Upper lobe of left lung (tissue), 6 donors: Measurements from ENCODE around the gene COG7. TPM values are rescaled to one million over a fixed set of nuclear protein-coding genes. Genes with fewer than 3 reads are reported as not detected.

Source experiments
- ATAC-seq, 2 donors: fragments of 200-7000 bp; cut with Tn5 transposase; one replicate each; pipeline ENCODE4 v1.9.1; 2022; ENCODE audit warnings: mild to moderate bottlenecking in 2 of 2, moderate library complexity in 2 of 2; ENCODE audit not compliant: low FRiP score in 2 of 2
- DNase-seq, 2 donors: peaks; one replicate each; pipeline ENCODE4 v3.0.0-alpha.2; 2019 to 2020
- H3K27ac ChIP-seq, 4 donors: fragments of 200-600 bp; sonication (generic); one replicate each; pipeline ENCODE4 v1.5.1; 2016 to 2019
- H3K27me3 ChIP-seq, 4 donors: fragments of 200-600 bp; sonication (generic); one replicate each; pipeline ENCODE4 v1.5.1; 2017 to 2019
- H3K36me3 ChIP-seq, 4 donors: fragments of 200-600 bp; sonication (generic); one replicate each; pipeline ENCODE4 v1.5.1; 2016 to 2019
- H3K4me1 ChIP-seq, 4 donors: fragments of 200-600 bp; sonication (generic); one replicate each; pipeline ENCODE4 v1.5.1; 2018 to 2019
- H3K4me3 ChIP-seq, 4 donors: fragments of 200-600 bp; sonication (generic); one replicate each; pipeline ENCODE4 v1.5.1; 2017 to 2019; ENCODE audit warnings: mild to moderate bottlenecking in 2 of 4, moderate library complexity in 1 of 4
- H3K9me3 ChIP-seq, 4 donors: fragments of 200-600 bp; sonication (generic); one replicate each; pipeline ENCODE4 v1.5.1; 2018 to 2019
- CTCF ChIP-seq, 6 experiments: fragments of 450-650 bp in 4 of 6; fragments of 200-600 bp in 2 of 6; sonication (generic) in 2 of 6; IDR thresholded peaks; one replicate each; pipeline ENCODE4 v1.5.1; 2016 to 2019; ENCODE audit warnings: antibody characterized with exemption in 6 of 6
- EP300 ChIP-seq, 4 donors: sonication (generic); formaldehyde crosslinking; IDR thresholded peaks; one replicate each; pipeline ENCODE4 v1.5.1; 2017; ENCODE audit warnings: antibody characterized with exemption in 4 of 4, control low read depth in 2 of 4
- POLR2A ChIP-seq, 4 donors: fragments of 450-650 bp; IDR thresholded peaks; one replicate each; pipeline ENCODE4 v1.5.1; 2016 to 2017; ENCODE audit warnings: antibody characterized with exemption in 4 of 4, mild to moderate bottlenecking in 2 of 4
- POLR2AphosphoS5 ChIP-seq, 2 donors: sonication (generic); formaldehyde crosslinking; IDR thresholded peaks; one replicate each; pipeline ENCODE4 v1.5.1; 2017; ENCODE audit warnings: antibody characterized with exemption in 2 of 2
- WGBS, 2 donors: methylation state at CpG; one replicate each; pipeline ENCODE4 v1.1.5; 2017 to 2018; 5-methylcytosine and 5-hydroxymethylcytosine counted together
- total RNA-seq, 6 donors: library from RNA; depleted of rRNA in 4 of 6; stranded (reverse); fragments of >200 nt in 4 of 6; gene quantifications; one replicate each; pipeline versions ENCODE4 v1.1.0 to v1.2.1, GENCODE V29; 2016 to 2021
- donor health status: DM: no; HTN: no; CAD: no; lungs with moderate emphysema.
- donor health status: DM: no; HTN: yes; CAD: no; lungs with severe emphysema.

The COG7 gene
- total RNA-seq, 6 donors from 2014 or later: 16.9 to 61.8 (median 24.8) TPM

GRCh38 chr16:23348579-23349469 is 104.2 kb downstream of the COG7 start:
- DNase-seq: peak in 1 of 2 donors; percentile 34
- H3K27me3 ChIP-seq: no peaks in the 10 kb centered on the region
- H3K27ac ChIP-seq: no peak overlapping the region
- no peak for TF ChIP-seq CTCF (IDR thresholded peaks at IDR 0.05)
- TF ChIP-seq POLR2A (IDR thresholded peaks at IDR 0.05): no peak
- no peak for TF ChIP-seq EP300 (IDR thresholded peaks at IDR 0.05)
- no peak for TF ChIP-seq POLR2AphosphoS5 (IDR thresholded peaks at IDR 0.05)
- ATAC-seq: no peak
- H3K9me3 ChIP-seq: no peaks in the 10 kb centered on the region
- H3K4me3 ChIP-seq: no peak overlapping the region
- no peaks in the 10 kb centered on the region for H3K4me1 ChIP-seq
- 57 to 75% methylated on average over 13 to 18 of the region's 18 CpGs for WGBS, 2 donors
- no peaks in the 10 kb centered on the region for H3K36me3 ChIP-seq

- TF ChIP-seq POLR2A (IDR thresholded peaks at IDR 0.05): no peak
- no peak for TF ChIP-seq EP300 (IDR thresholded peaks at IDR 0.05)
- Histone ChIP-seq H3K27me3 (no peaks in the 10 kb centered on the region), H3K36me3 (no peaks in the 10 kb centered on the region), H3K27ac (no peak overlapping the region), H3K4me3 (no peak overlapping the region), H3K9me3 (no peaks in the 10 kb centered on the region), H3K4me1 (peaks cover 0 to 5% (median 0%) of the 10 kb centered on the region in 4 donors)
- DNase-seq (no peak), ATAC-seq (no peak)
- WGBS, 2 donors: 84 to 86% methylated on average over 5 of the region's 5 CpGs
Observed at GRCh38 chr16:23345237-23345636, 107.8 kb downstream of the COG7 start.

GRCh38 chr16:23343643-23344612 is 109.1 kb downstream of the COG7 start:
- WGBS, 2 donors: 60 to 65% methylated on average over 5 of the region's 5 CpGs
- no peak for ATAC-seq

GRCh38 chr16:23342083-23342640 is 110.8 kb downstream of the COG7 start:
- H3K27ac ChIP-seq: no peak overlapping the region
- DNase-seq (peak in 1 of 2 donors; percentile 49), ATAC-seq (no peak)
- H3K36me3 ChIP-seq: no peaks in the 10 kb centered on the region
- no peaks in the 10 kb centered on the region for H3K27me3 ChIP-seq
- H3K4me3 ChIP-seq: no peak overlapping the region
- no peaks in the 10 kb centered on the region for H3K9me3 ChIP-seq
- 59 to 65% methylated on average over 5 of the region's 5 CpGs for WGBS, 2 donors
- TF ChIP-seq CTCF (IDR thresholded peaks at IDR 0.05): no peak
- peaks cover 0 to 5% (median 0%) of the 10 kb centered on the region in 4 donors for H3K4me1 ChIP-seq

More at GRCh38 chr16:23343643-23344612, 109.1 kb downstream of the COG7 start:
- no peak overlapping the region for H3K4me3 ChIP-seq
- H3K27ac ChIP-seq: no peak overlapping the region
- TF ChIP-seq POLR2AphosphoS5 (IDR thresholded peaks at IDR 0.05): no peak
- TF ChIP-seq POLR2A (IDR thresholded peaks at IDR 0.05): no peak
- TF ChIP-seq CTCF (IDR thresholded peaks at IDR 0.05): no peak
- no peak for TF ChIP-seq EP300 (IDR thresholded peaks at IDR 0.05)
- no peaks in the 10 kb centered on the region for H3K36me3 ChIP-seq
- H3K9me3 ChIP-seq: no peaks in the 10 kb centered on the region
- peaks cover 0 to 5% (median 0%) of the 10 kb centered on the region in 4 donors for H3K4me1 ChIP-seq
- DNase-seq: no peak
- H3K27me3 ChIP-seq: no peaks in the 10 kb centered on the region

GRCh38 chr16:23339787-23340186 is 113.2 kb downstream of the COG7 start:
- no peak for DNase-seq
- Histone ChIP-seq H3K36me3 (no peaks in the 10 kb centered on the region), H3K4me1 (peaks cover 0 to 5% (median 0%) of the 10 kb centered on the region in 4 donors), H3K27ac (no peak overlapping the region), H3K4me3 (no peak overlapping the region), H3K9me3 (no peaks in the 10 kb centered on the region), H3K27me3 (no peaks in the 10 kb centered on the region)
- no peak for ATAC-seq
- WGBS, 2 donors: 93 to 95% methylated on average over 3 of the region's 3 CpGs
- TF ChIP-seq POLR2A (IDR thresholded peaks at IDR 0.05) (no peak), CTCF (IDR thresholded peaks at IDR 0.05) (no peak), POLR2AphosphoS5 (IDR thresholded peaks at IDR 0.05) (no peak), EP300 (IDR thresholded peaks at IDR 0.05) (no peak)
